Measurements from ENCODE around the gene RBM4.

GRCh38 chr11:66663741-66664296, 25.3 kb downstream of the RBM4 start:
- no peak for TF ChIP-seq CTCF (IDR thresholded peaks at IDR 0.05; ENCODE audit: low read length)
- no peak for TF ChIP-seq EZH2 (IDR thresholded peaks at IDR 0.05; ENCODE audit: borderline replicate concordance, low read length)

Data from OCI-LY1 (cell line).